ENCODE results near the gene NKAIN2. TPM values are rescaled to one million over a fixed set of nuclear protein-coding genes. Genes with fewer than 3 reads are reported as not detected.

The NKAIN2 gene
- total RNA-seq, 1 experiment from 2014 or later = not detected

DNA sequence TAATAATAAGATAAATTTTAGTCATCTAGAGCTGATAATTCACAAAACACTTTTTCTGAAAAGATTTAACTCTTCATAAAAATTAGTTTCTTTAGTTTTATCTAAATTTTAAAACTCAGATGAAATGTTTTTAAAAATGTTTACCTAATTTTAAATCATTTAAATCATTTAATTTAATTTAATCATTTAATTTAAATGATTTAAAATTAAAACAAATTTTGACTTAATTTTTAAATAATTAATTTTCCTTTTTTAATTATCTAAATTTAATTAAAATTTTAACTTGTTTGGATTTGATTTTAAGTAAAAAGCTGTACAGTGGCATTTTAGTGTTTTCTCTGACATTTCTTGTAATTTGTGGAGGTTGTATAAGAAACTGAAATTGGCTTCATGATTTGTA lies 1026.8 kb downstream of the NKAIN2 start:
- ChIA-PET CTCF (no interaction called here), RAD21 (ENCODE audit: low non-redundant PET in 1 of 2, low total read pairs in 2 of 2, uncharacterized antibody in 2 of 2, unreplicated experiment in 2 of 2) (no interaction called here), POLR2A (no interaction called here)
- BruUV-seq (replicated peaks) = no TSS peak
- no peak for TF ChIP-seq EGR1 (IDR thresholded peaks at IDR 0.05; ENCODE audit: low read depth)
- TF ChIP-seq, protein P1, sequence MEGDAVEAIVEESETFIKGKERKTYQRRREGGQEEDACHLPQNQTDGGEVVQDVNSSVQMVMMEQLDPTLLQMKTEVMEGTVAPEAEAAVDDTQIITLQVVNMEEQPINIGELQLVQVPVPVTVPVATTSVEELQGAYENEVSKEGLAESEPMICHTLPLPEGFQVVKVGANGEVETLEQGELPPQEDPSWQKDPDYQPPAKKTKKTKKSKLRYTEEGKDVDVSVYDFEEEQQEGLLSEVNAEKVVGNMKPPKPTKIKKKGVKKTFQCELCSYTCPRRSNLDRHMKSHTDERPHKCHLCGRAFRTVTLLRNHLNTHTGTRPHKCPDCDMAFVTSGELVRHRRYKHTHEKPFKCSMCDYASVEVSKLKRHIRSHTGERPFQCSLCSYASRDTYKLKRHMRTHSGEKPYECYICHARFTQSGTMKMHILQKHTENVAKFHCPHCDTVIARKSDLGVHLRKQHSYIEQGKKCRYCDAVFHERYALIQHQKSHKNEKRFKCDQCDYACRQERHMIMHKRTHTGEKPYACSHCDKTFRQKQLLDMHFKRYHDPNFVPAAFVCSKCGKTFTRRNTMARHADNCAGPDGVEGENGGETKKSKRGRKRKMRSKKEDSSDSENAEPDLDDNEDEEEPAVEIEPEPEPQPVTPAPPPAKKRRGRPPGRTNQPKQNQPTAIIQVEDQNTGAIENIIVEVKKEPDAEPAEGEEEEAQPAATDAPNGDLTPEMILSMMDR (IDR thresholded peaks at IDR 0.05 in 2 of 3, conservative IDR thresholded peaks at IDR 0.05 in 1 of 3; ENCODE audit: borderline replicate concordance in 1 of 3, insufficient read depth in 1 of 3, low read depth in 2 of 3, low read length in 2 of 3) = no peak
- Histone ChIP-seq H3K4me1 (ENCODE audit: control insufficient read depth in 1 of 2, insufficient read depth in 2 of 2, low read length in 2 of 2) (no peaks in the 10 kb centered on the region), H3K79me2 (ENCODE audit: insufficient read depth, low read length) (no peaks in the 10 kb centered on the region), H3K9me3 (ENCODE audit: control insufficient read depth in 1 of 2, insufficient read depth in 1 of 2, low read depth in 1 of 2, low read length in 2 of 2) (no peaks in the 10 kb centered on the region), H3K4me2 (ENCODE audit: low read length) (no peak overlapping the region), H3K36me3 (ENCODE audit: control insufficient read depth in 1 of 2, insufficient read depth in 2 of 2, low read length in 2 of 2) (no peaks in the 10 kb centered on the region), H3K27me3 (ENCODE audit: insufficient read depth, low read length) (peaks cover 16% of the 10 kb centered on the region), H3K9me2 (ENCODE audit: insufficient read depth) (no peaks in the 10 kb centered on the region), H3K27ac (ENCODE audit: low read depth, low read length) (no peak overlapping the region), H3K4me3 (replicated peaks in 1 of 2; ENCODE audit: low read depth in 1 of 2, low read length in 2 of 2) (no peak overlapping the region), H4K20me1 (ENCODE audit: insufficient read depth) (no peaks in the 10 kb centered on the region), H3K9ac (ENCODE audit: low read length) (no peak overlapping the region), H2AFZ (ENCODE audit: low read depth, low read length, poor library complexity, severe bottlenecking) (no peak overlapping the region)
- intact Hi-C loops (cut with micrococcal nuclease) = no loop called here
- no peak for ATAC-seq
- no peak for DNase-seq (ENCODE audit: low read depth, low spot score)

DNA sequence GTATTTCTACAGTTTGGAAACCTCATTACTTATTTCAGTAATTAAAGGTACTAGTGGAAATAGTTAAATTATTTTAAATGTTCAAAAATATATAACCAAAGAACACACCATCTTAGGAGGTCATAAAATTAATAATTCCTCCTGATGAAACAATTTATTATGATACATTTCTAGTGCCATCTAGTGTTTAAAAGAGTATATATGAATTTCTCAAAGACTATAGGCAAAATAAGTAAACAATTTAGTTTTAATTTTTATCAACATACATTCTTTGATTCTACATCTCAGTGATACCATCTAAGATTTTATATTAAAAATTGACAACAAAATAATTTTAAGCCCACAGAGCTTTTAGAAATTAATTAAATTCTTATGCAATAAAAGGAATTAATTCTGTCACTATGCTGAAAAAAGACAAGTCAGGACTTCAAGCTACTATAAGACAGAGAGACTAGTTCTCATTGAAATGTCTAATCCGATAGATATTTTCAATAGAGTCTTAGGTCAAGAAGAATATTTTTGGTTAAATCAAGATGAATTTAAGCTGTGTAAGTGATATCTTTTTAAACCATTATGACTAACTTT lies 1050.8 kb downstream of the NKAIN2 start:
- Histone ChIP-seq H3K9ac (ENCODE audit: low read length) (no peak overlapping the region), H3K27ac (ENCODE audit: low read depth, low read length) (no peak overlapping the region), H2AFZ (ENCODE audit: low read depth, low read length, poor library complexity, severe bottlenecking) (no peak overlapping the region), H3K9me3 (ENCODE audit: control insufficient read depth in 1 of 2, insufficient read depth in 1 of 2, low read depth in 1 of 2, low read length in 2 of 2) (no peaks in the 10 kb centered on the region), H3K36me3 (ENCODE audit: control insufficient read depth in 1 of 2, insufficient read depth in 2 of 2, low read length in 2 of 2) (no peaks in the 10 kb centered on the region), H3K4me2 (ENCODE audit: low read length) (no peak overlapping the region), H3K27me3 (ENCODE audit: insufficient read depth, low read length) (no peaks in the 10 kb centered on the region), H3K4me1 (ENCODE audit: control insufficient read depth in 1 of 2, insufficient read depth in 2 of 2, low read length in 2 of 2) (no peaks in the 10 kb centered on the region), H3K79me2 (ENCODE audit: insufficient read depth, low read length) (no peaks in the 10 kb centered on the region), H4K20me1 (ENCODE audit: insufficient read depth) (no peaks in the 10 kb centered on the region), H3K4me3 (replicated peaks in 1 of 2; ENCODE audit: low read depth in 1 of 2, low read length in 2 of 2) (no peak overlapping the region), H3K9me2 (ENCODE audit: insufficient read depth) (no peaks in the 10 kb centered on the region)
- ChIA-PET POLR2A (no interaction called here), CTCF (interaction anchor here (0.8 to 1.5 kb wide), 3 partner anchors 16 to 1052 kb away, joined by 4 to 9 read pairs (median 5); no protein-coding TSS in a partner anchor), RAD21 (ENCODE audit: low non-redundant PET in 1 of 2, low total read pairs in 2 of 2, uncharacterized antibody in 2 of 2, unreplicated experiment in 2 of 2) (no interaction called here)
- BruUV-seq (replicated peaks) = no TSS peak
- DNase-seq (ENCODE audit: low read depth, low spot score) = no peak
- intact Hi-C loops (cut with micrococcal nuclease) = loop anchor here (5.0 kb wide), 2 partner anchors 1052 to 1437 kb away; partner anchors contain the start of gene NKAIN2
- TF ChIP-seq TCF7L2 (IDR thresholded peaks at IDR 0.05; ENCODE audit: borderline replicate concordance, extremely low read depth, insufficient read depth, insufficient read length) (no peak), SIN3A (IDR thresholded peaks at IDR 0.05; ENCODE audit: low read depth) (no peak), FOSL1 (IDR thresholded peaks at IDR 0.05; ENCODE audit: low read depth) (no peak), RAD21 (IDR thresholded peaks at IDR 0.05; ENCODE audit: low read depth) (peak; percentile 44)
- TF ChIP-seq, protein P2, sequence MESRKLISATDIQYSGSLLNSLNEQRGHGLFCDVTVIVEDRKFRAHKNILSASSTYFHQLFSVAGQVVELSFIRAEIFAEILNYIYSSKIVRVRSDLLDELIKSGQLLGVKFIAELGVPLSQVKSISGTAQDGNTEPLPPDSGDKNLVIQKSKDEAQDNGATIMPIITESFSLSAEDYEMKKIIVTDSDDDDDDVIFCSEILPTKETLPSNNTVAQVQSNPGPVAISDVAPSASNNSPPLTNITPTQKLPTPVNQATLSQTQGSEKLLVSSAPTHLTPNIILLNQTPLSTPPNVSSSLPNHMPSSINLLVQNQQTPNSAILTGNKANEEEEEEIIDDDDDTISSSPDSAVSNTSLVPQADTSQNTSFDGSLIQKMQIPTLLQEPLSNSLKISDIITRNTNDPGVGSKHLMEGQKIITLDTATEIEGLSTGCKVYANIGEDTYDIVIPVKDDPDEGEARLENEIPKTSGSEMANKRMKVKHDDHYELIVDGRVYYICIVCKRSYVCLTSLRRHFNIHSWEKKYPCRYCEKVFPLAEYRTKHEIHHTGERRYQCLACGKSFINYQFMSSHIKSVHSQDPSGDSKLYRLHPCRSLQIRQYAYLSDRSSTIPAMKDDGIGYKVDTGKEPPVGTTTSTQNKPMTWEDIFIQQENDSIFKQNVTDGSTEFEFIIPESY (IDR thresholded peaks at IDR 0.05; ENCODE audit: extremely low read depth, insufficient replicate concordance, low read length) = no peak
- TF ChIP-seq, protein P1 (IDR thresholded peaks at IDR 0.05 in 2 of 3, conservative IDR thresholded peaks at IDR 0.05 in 1 of 3; ENCODE audit: borderline replicate concordance in 1 of 3, insufficient read depth in 1 of 3, low read depth in 2 of 3, low read length in 2 of 3) = peak in 2 of 3 experiments; percentile 20 to 35; a peak in 2 of 6 replicates
- no peak for ATAC-seq
